Measurements from ENCODE around the gene DLGAP1. TPM values are rescaled to one million over a fixed set of nuclear protein-coding genes. Genes with fewer than 3 reads are reported as not detected.
A peak's percentile ranks its signal among the peaks of the same experiment; 100 is the strongest.

DLGAP1 gene
- total and polyA plus RNA-seq, 2 of the 4 experiments (the other 2 are of a cell fraction): under 0.01 to 0.09 TPM

DNA sequence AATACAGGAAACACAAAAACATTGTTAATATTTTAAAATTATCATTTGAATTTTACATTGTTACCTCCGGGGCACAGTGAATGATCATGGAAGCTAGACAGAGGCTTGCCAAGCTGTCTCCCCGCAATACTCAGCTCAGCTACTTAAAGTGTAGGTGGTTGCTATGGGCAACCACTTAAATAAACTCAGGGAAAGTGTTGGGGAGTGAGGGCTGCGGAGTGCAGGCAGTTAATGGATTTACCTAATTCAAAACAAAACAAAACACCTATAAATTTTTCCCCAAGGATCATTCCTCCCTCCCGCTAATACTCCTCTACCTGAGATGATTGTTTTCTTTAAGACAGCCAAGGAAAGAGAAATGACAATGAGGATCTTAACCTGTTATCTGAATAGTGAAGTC lies 655.6 kb downstream of the DLGAP1 start:
- Histone ChIP-seq H2BK20ac (ENCODE audit: low read depth, low read length) (no peak overlapping the region), H2BK15ac (ENCODE audit: low read depth, low read length) (no peak overlapping the region), H4K8ac (ENCODE audit: low read depth in 2 of 2, low read length in 2 of 2) (no peak overlapping the region), H3K27ac (ENCODE audit: insufficient read depth, low read length) (no peak overlapping the region), H3K23ac (ENCODE audit: low read depth, low read length) (no peak overlapping the region), H4K5ac (ENCODE audit: low read depth, low read length) (no peak overlapping the region), H3K56ac (ENCODE audit: extremely low read depth, insufficient read depth, low read length) (no peak overlapping the region), H2BK5ac (ENCODE audit: low read depth, low read length, poor library complexity, severe bottlenecking) (no peak overlapping the region), H3K4ac (ENCODE audit: low read depth, low read length) (no peak overlapping the region), H3K36me3 (ENCODE audit: control insufficient read depth, insufficient read depth, low read length) (no peaks in the 10 kb centered on the region), H3K9ac (ENCODE audit: low read depth, low read length) (no peak overlapping the region), H3K18ac (ENCODE audit: low read depth, low read length) (no peak overlapping the region), H3K79me1 (ENCODE audit: low read depth in 1 of 2, low read length in 2 of 2) (no peaks in the 10 kb centered on the region), H3K9me3 (ENCODE audit: control insufficient read depth, insufficient read depth, low read length) (no peaks in the 10 kb centered on the region), H3K14ac (replicated peaks; ENCODE audit: low read depth, low read length) (no peak overlapping the region), H2AK9ac (replicated peaks; ENCODE audit: low read depth, low read length, poor library complexity) (no peak overlapping the region), H2AK5ac (ENCODE audit: low read depth, low read length) (no peak overlapping the region), H3K9me1 (ENCODE audit: insufficient read depth, low read length) (0 out of 2 replicates have a peak, but pooled peaks cover under 1% of the 10 kb centered on the region), H2BK120ac (ENCODE audit: low read depth, low read length) (no peak overlapping the region), H3K4me1 (ENCODE audit: control insufficient read depth, insufficient read depth, low read length) (peaks cover under 1% of the 10 kb centered on the region), H4K20me1 (ENCODE audit: insufficient read depth, low read length) (no peaks in the 10 kb centered on the region), H3K4me3 (ENCODE audit: insufficient read depth, low read depth, low read length) (no peak overlapping the region), H3K27me3 (ENCODE audit: control insufficient read depth, insufficient read depth, low read length) (no peaks in the 10 kb centered on the region; the same call in 1 of the 2 replicates), H3K4me2 (ENCODE audit: low read depth, low read length) (no peak overlapping the region), H2AFZ (replicated peaks; ENCODE audit: low read length, poor library complexity) (no peak overlapping the region), H4K91ac (ENCODE audit: insufficient read depth, low read depth, low read length) (no peak overlapping the region)
- TF ChIP-seq RAD21 (IDR thresholded peaks at IDR 0.05; ENCODE audit: low read length) (no peak), NFE2L2 (IDR thresholded peaks at IDR 0.05; ENCODE audit: low read depth, low read length) (no peak), RCOR1 (IDR thresholded peaks at IDR 0.05; ENCODE audit: insufficient replicate concordance, low read length) (no peak), BHLHE40 (IDR thresholded peaks at IDR 0.05; ENCODE audit: low read depth, low read length) (no peak)
- dilution Hi-C loops (cut with HindIII; ENCODE audit: low sequenced_read_pairs, unreplicated experiment): no loop called here
- ChIA-PET CTCF (no interaction called here), POLR2A (ENCODE audit: unreplicated experiment) (no interaction called here)
- no TSS peak for BruUV-seq (replicated peaks)
- intact Hi-C loops (cut with micrococcal nuclease): no loop called here
- WGBS, 2 experiments (ENCODE audit: extremely low coverage in 2 of 2, insufficient read length in 1 of 2): 100% methylated on average over 1 of the region's 4 CpGs; no CpG with 5 or more reads in 1 of the 2 experiments
- in situ Hi-C loops (cut with MboI; ENCODE audit: low sequenced_read_pairs): no loop called here
- no peak for ATAC-seq (ENCODE audit: low read depth)
- peak; percentile 31 for DNase-seq
